ENCODE data around the gene CDC42BPB.
A peak's percentile ranks its signal among the peaks of the same experiment; 100 is the strongest.

The CDC42BPB gene

DNA sequence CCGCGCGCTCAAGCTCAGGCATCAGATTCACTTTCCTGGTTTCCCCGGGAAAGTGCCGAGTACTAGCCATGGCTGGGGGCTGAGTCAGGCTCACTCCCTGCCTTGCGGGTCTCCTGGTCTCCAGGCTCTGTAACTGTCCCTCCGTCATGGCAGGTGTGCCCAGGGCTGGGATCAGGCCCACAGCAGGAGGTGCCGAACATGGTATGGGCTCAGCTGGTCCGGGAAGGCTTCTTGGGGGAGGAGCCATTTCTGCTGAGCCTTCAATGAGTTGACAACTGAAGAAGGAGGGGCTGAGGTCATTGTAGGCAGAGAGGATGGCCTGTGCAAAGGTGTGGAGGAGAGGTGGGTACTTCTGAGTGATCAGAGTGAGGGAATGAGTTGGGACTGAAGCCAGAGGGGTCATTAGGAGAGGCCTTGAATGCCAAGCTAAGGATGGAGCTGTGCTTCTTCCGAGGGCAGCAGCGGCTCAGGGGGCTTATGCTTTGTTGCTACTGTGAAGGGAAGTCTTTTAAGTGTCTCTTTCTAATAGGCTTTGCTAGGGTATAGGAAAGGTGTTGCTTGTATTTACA lies 37.9 kb upstream of the CDC42BPB start:
- no peak for DNase-seq (ENCODE audit: low spot score)

DNA sequence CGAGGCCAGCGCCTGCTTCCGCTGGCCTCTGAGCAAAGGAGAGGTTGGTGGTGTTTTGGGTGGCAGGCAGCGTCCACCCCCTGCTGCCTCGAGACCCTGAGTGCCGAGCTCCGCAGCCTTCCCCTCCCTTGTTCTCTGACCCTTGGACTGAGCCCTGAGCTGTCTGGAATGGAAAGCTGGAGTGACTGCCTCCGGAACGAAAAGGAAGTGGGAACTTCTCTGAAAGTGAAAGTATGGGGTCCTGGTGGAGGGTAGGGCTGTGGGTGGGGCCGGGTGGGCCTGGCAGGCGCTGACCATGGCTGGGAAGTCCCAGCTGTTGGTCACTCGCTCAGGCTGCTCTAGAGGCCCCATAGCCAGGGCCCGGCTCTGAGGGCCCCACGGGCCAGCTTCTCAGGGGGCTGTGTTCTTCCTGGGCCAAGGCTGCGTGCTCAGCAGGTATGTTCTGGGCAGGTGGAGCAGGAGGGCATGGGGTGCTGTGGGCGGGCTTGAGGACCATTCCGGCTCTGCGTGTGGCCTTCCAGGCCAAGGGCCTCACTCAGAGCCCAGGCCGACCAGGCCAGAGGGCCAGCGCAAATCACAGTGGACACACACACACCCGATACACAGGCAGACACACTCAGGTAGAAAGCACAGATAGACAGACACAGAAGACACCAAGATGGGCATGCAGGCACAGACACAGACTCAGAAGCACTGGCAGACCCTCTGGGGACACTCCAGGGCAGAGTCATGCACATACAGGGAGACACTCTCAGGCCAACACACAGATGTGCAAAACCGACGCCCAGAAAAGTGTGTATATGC lies 37.3 kb upstream of the CDC42BPB start, which contains the start of gene EXOC3L4:
EXOC3L4 (plus strand) TSS at position 320 of the 804 bp plus-strand sequence. CDS start 5,495 bp downstream, outside the sequence.
- no peak for DNase-seq (ENCODE audit: low spot score)

DNA sequence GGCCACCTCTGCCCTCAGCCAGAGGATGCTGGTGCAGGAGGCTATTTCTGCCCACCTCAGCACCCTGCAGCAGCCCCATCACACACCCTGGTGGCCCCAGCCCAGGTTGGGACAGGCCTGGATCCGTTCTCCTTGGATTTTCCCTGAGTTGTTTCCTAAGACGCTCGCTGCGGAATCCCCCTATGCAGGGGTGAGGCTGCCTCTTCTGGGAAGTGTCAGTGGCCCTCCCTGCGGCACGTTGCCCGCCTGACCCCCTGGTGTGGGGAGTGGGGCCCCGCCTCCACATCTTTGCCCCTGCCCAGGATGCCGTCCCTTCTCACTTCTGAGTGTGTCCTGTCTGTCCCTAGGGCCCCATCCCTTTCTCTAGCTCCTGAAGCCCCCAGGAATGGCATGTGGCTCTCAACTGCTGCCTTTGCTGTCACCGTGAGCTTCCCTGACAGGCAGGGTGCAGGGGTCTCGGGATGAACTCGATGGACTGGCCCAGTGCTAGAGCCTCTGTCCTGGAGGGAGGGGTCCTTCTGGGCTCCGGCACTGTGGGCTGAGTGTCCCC lies 36.6 kb upstream of the CDC42BPB start:
- DNase-seq (ENCODE audit: low spot score): no peak

DNA sequence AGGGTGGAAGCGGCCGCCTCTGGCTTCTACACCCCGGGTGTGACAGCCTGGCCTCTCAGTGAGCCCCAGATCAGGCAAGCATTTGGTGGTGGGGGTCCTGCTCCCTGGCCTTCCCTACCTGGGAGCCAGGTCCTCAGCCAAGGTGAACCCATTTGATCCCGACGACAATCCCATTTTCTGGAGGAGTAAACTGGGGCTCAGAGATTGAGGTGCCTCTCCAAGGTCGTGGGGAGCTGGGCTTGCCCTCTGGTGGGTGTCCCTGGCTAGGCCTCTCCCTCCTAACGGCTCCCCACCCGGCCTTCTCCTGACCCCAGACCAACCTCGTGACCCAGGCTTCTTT lies 34.5 kb upstream of the CDC42BPB start:
- DNase-seq (ENCODE audit: low spot score): no peak

DNA sequence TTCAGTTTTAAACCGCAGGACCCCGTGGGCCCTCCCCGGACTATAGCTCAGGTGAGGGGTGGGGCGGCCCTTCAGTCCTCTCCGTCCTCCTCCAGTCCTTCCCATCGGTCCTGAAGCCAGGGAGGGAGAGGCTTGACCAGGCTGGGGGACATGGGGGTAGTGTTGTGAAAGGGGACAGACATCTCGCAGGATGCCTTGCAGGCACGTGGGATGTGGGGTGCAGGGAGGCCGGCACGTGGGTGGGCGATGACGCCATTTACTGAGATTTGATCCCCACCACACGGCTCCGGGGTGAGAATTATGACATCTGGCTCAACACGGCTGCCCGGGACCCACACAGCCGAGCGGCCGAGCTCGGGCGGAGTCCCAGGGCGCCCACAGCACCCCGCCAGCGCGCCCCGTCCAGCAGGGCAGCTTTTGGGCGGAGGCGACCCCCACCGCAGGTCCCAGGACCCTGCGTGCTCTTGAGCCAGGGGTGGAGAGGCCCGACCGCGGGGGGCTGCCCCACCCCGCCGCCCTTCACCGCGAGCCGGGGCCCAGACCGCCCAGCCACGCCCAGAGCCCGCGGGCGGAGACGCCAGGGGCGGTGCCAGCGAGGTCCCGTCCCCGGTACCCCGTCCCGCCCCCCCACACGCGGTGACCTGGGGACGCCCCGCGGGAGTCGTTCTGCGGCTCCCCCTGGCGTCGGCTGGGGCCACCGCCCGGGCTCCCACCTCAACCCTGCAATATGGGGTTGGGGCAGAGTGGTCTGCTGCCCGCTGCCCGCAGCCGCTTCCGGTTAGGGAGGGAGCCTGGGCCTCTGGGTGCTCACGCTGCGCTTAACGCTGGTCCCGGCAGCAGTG lies 33.9 kb upstream of the CDC42BPB start:
- DNase-seq (ENCODE audit: low spot score): peak; percentile 86

DNA sequence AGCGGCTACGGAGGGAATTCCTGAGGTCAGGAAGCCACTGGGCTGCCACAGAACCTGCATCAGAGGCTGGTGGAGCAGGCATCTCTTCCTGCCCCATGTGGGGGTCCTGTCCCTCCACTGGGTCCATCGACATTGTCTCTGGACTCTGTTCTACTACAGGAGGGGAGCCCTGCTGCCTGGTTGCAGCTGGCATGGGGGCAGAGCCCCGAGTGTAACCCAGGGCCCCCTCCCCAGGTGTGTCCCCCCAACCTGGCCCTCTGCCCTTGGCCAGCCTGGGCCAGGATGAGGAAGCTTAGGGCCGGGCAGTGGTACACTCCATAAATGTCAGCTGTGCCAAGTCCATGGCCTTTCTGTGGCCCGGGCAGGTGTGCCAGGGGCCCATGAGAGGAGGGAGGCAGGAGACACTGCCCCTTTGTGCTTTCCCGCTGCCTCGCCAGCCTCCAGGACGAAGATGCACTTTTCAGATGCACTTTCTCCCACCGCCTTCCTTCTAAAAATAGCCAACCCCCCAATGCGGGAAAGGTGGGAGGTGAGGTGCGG lies 33.2 kb upstream of the CDC42BPB start:
- DNase-seq (ENCODE audit: low spot score): no peak

DNA sequence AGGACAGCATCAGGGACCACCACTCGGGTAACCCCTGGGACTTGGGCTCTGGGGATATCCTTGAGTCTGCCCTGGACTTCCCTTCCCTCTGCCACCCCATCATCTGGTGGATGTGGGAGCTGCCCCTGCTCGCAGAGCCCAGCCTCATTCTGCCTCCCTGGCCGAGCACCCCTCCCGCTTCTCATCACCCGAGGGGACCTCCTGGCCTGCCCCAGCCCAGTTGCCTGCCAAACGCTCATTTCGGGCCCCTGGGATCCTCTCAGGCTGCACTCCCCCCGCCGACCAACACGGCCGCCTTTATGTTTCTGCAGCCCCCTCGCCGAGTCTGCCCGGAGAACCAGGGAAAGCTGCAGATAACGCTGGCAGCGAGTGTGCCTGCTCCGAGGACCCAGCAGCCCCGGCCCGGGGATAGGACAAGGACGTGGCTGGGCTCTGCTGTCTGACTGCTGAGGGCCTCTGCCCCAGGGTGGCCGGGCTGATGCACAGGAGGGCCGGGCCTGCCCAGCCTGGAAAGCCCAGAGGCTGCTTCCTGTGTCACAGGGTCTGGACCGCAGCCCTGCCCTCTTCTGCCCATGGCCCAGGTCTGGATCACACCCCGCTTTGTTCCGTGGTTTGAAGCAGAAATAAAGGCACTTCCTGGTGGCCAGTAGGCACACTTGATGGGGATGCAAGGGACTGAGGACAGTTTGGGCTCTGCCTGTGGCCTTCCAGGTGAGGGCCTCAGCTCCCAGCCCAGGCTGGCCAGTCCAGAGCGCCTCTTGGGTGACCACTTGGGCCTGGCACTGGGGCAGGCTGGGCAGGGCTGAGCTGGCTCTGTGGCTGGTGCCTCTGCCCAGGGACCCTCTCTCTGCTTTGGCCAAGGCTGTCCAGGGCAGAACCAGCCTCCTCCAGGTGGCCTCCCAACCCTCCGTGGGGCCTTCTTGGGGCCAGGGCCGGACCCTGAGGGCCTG lies 32.3 kb upstream of the CDC42BPB start:
- no peak for DNase-seq (ENCODE audit: low spot score)

DNA sequence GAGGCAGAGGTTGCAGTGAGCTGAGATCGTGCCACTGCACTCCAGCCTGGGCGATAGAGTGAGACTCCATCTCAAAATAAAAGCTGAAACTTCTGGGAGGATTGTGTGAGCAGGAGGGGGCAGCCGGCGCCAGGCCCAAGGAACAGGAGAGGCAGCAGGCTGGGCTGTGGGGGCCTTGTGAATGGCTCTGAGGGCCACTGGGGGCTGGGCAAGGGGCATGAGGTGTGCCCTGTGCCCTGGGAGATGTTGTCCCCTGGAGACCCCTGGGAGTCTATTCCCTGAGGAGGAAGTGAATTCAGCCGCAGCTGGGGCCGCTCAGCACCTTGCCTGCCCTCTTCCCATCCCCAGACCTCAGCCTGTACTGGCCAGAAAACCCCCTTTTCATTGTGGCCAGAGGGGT lies 31.6 kb upstream of the CDC42BPB start:
- no peak for DNase-seq (ENCODE audit: low spot score)

DNA sequence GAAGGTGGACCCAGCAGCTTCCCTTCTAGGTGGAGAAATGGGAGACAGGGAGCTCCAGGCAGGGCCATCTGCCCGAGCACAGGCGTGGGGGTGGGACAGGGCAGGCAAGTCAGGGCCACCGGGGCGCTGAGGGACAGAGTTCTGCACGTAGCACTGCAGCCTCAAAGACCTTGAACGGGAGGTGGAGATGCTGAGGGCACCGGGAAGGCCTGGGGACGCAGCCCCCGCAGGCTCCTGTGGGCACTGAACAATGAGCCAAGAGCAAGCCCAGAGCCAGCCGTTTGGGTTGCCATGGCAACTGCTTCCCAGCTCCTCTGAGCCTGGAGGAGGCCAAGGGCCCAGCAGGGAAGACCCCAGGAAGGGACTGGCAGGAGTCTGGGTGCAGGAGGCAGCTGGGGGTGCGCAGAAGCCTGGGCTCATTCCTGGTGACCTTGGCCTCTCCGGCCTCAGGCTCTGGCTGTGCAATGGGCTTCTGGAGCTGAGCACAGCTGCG lies 30.0 kb upstream of the CDC42BPB start:
- DNase-seq (ENCODE audit: low spot score): no peak

DNA sequence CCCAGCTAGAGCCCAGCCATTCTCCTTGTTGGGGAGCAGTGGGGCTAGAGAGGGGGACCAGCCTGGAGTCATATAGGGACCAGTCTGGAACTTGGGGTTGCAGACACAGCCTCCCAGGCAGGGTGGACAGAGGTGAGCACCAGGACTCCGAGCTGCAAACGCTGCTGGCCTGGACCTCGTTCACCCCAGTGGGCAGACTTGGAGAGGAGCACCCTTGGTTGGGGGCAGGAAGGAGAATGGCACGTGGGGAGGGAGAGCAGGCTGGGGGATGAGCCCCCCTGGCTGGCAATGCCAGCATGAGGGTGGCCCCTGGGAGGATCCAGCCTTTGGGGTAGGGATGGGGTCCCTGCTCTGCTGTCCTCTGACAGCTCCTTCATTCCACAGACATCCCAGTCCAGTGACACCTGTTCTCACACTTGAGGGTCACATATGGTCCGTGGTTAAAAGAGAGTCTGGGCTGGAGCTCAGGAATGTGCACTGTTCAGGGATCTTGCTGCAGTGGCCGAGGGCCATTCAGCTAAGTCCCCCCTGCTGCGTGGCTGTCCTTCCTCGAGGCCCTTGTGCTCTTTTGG lies 29.5 kb upstream of the CDC42BPB start:
- no peak for DNase-seq (ENCODE audit: low spot score)

DNA sequence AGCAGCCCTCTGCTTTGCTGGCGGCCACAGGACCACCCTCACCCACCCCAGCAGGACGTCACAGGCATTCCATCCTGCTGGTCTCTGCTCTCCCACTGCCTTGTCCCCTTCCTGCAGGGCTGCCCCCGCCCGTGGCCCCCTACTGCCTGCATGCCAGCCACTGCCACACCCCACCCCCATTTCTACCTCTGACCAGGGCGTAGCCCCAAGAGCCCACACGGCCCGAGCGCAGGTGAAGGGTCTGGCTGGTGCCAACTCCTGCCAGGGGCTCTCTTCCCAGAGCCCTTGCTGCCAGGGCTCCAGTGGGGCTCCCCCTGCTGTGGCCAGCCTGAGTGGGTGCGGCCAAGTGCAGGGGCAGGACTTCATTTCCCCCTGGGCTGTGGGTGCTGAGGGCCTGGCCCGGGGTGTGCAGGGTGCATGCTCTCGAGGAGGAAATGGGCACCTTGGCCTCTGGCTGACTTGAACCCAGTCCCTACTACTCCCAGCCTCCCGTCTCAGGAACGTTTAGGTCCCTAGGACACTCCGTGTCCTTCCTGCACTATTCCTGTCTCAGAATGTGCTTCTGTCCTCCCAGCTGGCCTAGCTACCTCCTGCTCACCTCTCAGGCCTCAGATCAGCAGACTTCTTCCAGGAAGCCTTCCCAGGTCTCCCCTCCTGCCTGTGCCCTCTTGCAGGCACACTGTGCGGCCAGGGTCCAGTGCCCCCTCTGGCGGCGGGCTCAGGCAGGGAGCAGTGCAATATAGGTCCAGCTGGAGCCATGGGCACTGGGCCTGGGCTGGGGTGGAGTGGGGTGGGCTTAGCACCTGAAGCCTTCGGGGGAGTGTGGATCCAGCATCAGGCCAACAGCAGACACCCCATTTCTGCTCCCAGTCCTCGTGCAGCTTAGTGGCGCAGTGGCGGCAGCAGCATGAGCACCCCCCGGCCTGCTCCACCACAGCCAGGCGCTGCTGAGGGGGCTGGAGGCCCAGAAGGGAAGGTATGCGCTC lies 28.1 kb upstream of the CDC42BPB start:
- DNase-seq (ENCODE audit: low spot score): no peak

DNA sequence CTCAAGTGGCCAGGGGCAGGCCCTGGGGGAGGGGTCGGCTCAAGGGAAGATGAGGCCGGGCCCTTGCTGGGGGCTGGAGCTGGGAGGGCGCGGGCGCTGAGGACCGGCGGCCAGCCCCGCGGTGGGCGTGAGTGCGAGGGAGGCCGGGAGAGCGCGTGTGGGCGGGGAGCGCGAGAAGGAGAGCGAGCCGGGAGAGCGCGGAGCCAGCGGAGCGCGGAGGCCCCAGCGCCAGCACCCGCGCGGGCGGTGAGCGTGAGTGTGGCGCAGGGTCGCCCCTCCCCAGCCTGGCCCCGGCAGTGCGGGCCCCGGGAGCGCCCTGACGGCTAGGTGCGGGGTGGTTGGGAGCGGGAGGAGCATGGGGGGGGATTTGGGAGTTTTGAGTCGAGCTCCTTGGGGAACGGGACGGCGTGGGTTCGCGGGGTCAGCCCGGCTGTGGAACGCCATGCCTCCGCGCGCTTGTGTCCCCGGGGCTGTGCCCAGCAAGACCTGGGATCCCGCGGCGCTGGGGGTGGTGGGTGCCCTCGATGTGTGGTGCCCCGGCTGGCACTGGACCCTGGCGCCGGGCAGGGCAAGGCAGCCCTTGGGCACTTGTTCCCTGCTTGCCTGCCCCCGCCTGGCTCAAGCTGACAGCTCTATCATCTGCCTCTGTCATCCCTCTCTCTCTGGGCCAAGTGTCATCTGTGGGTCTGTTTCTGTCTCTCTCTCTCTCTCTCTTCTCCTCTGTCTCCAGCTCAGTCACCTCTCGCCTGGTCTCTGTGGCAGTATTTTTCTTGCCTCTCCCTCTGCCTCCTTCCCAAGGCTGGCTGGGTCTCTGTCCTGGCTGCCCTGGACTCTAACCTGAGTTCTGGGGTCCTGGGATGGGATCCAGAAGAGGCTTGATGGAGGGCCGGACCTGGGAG lies 26.9 kb upstream of the CDC42BPB start, which contains the start of gene LBHD2:
LBHD2 (plus strand) TSS at position 190 of the 899 bp plus-strand sequence. CDS start 1,803 bp downstream, outside the sequence.
- DNase-seq (ENCODE audit: low spot score): no peak

DNA sequence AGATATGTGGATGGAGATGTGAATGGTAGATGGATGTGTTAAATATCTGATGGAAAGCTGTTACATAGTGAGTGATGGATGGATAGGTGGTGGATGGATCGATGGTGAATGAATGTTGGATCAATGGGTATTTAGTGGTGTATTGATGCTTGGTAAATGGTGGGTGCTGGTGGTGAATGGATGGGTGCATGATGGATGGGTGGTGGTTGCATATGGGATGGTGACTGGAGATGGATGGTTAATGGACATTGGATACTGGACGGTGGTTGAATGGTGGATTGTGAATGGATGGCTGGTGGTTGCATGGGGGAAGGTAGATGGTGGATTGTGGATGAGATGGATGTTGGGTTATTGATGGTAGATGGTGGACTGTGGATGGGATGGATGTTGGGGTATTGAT lies 24.6 kb upstream of the CDC42BPB start:
- no peak for DNase-seq (ENCODE audit: low spot score)

DNA sequence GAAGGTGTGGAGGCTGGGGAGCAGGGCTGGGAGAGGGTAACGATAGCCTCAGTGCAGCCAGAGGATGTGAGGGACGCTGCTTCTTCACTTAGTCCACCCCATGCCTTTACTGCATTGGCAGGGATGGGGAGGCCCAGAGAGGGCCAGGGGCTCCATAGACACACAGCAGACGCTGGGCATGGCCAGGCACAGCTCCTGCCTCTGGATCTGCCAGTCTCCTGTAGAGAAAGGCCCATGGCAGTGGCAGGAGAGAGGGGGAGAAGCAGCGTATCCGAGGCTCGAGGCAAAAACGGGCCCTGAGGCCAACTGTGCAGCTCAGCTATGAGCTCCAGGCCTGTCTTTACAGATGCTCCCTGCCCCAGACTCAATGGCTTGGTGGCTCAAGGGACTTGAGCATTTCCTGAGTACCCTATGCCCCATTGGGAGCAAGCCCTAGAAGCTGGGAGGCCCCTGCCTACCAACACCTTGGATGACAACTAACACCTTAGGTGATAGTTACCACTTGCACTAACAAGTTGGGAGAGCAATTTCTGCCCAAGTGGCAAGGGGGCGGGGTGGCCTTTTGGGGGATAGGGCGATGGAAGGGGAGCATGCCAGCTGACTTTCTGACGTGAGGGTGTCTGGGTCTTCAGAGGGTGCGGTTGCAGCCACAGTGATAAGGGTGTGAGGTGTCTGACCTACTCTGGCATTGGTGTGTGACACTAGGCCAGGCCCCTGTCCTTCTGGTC lies 21.7 kb upstream of the CDC42BPB start:
- no peak for DNase-seq (ENCODE audit: low spot score)

DNA sequence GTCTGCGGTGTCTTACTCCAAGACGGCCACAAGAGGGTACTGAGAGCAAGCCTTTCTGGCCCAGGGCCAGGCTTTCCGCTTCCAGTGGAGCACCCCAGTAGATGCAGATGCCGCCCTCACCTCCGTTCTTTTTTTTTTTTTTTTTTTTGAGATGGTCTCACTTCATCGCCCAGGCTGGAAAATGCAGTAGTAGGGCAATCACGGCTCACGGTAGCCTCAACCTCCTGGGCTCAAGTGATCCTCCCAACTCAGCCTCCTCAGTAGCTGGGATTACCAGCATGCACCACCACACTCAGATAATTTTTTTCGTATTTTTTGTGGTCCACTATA lies 21.0 kb upstream of the CDC42BPB start:
- DNase-seq (ENCODE audit: low spot score): peak; percentile 87

DNA sequence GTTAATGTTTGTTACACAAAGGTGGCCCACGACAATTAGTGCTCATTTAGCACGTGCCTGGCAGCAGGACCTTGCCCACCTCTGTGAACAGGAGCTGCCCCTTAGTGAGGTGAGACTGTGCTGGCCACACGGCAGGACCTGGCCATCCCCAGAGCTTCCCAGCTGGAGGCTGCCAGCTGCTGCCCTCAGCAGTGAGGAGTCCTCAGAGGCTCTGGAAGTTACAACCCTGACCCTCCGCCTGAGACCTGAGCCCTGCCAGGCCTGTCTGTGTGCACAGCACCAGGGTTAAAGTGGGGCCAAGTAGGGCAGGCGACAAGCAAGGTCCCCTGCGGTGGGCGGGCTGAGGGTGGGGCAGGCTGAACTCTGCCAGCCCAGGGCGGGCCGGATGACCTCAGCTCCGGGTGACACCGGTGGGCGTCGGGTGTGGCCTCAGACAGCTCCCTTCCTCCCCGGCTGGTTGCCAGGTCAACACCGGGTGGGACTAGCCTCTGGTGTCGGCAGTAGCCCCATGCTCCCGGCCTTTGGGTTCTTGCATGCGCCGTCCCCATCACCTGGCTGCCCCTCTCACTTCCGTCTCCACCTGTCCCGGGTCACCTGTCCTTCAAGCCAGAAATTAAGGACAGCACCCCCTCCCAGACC lies 17.5 kb upstream of the CDC42BPB start:
- DNase-seq (ENCODE audit: low spot score): peak; percentile 49
